Umbilical cord (tissue), 2 donors: Measurements from ENCODE around the gene MYO3B. TPM values are rescaled to one million over a fixed set of nuclear protein-coding genes. Genes with fewer than 3 reads are reported as not detected.
A peak's percentile ranks its signal among the peaks of the same experiment; 100 is the strongest.

Experiments used
- DNase-seq: peaks from one replicate; pipeline ENCODE4 v3.0.0-alpha.2; 2015; ENCODE audit warnings: low spot score
- total RNA-seq: library from RNA; depleted of rRNA; stranded (reverse); fragments of >200 nt; gene quantifications from one replicate; pipeline ENCODE4 v1.2.3, GENCODE V29; 2014; ENCODE audit warnings: low replicate concordance; ENCODE audit not compliant: insufficient read depth

Gene MYO3B
- total RNA-seq, 1 donor from 2014 or later: 3.9 TPM

- DNase-seq: no peak
Observed at GRCh38 chr2:170162271-170162632, 15.7 kb upstream of the MYO3B start.

GRCh38 chr2:170163411-170164065 is 14.4 kb upstream of the MYO3B start:
- no peak for DNase-seq

- no peak for DNase-seq
Observed at GRCh38 chr2:170165129-170165528, 12.8 kb upstream of the MYO3B start.

- DNase-seq: no peak
Observed at GRCh38 chr2:170166735-170167134, 11.2 kb upstream of the MYO3B start.

GRCh38 chr2:170170281-170171040 is 7.5 kb upstream of the MYO3B start:
- DNase-seq: peak; percentile 76

GRCh38 chr2:170176212-170176611 is 1.7 kb upstream of the MYO3B start:
- DNase-seq: no peak

GRCh38 chr2:170180031-170180566 is 2.2 kb downstream of the MYO3B start:
- DNase-seq: peak; percentile 53

- DNase-seq: no peak
Observed at GRCh38 chr2:170181602-170182001, 3.7 kb downstream of the MYO3B start.

GRCh38 chr2:170185319-170185718 is 7.4 kb downstream of the MYO3B start:
- DNase-seq: no peak

- no peak for DNase-seq
Observed at GRCh38 chr2:170189757-170190156, 11.8 kb downstream of the MYO3B start.

- DNase-seq: no peak
Observed at GRCh38 chr2:170190172-170190571, 12.2 kb downstream of the MYO3B start.

GRCh38 chr2:170191166-170191866 is 13.4 kb downstream of the MYO3B start:
- no peak for DNase-seq

- no peak for DNase-seq
Observed at GRCh38 chr2:170196963-170197362, 19.0 kb downstream of the MYO3B start.

- no peak for DNase-seq
Observed at GRCh38 chr2:170201275-170201674, 23.3 kb downstream of the MYO3B start.

GRCh38 chr2:170201734-170202393 is 23.9 kb downstream of the MYO3B start:
- DNase-seq: no peak

GRCh38 chr2:170202437-170202836 is 24.5 kb downstream of the MYO3B start:
- DNase-seq: no peak

- DNase-seq: no peak
Observed at GRCh38 chr2:170204298-170204951, 26.5 kb downstream of the MYO3B start.

- DNase-seq: no peak
Observed at GRCh38 chr2:170206246-170206645, 28.3 kb downstream of the MYO3B start.

- no peak for DNase-seq
Observed at GRCh38 chr2:170206805-170207407, 29.0 kb downstream of the MYO3B start.

- no peak for DNase-seq
Observed at GRCh38 chr2:170207901-170208300, 30.0 kb downstream of the MYO3B start.

- no peak for DNase-seq
Observed at GRCh38 chr2:170208967-170209366, 31.0 kb downstream of the MYO3B start.
